GM12875 (cell line): ENCODE results near the gene FOXK1.

Source experiments
- H3K4me3 ChIP-seq: one replicate; pipeline ENCODE4 v1.5.1; 2011; ENCODE audit warnings: low read depth, low read length, control low read depth
- TF ChIP-seq, protein P1 (sequence below): IDR thresholded peaks from 2 replicates; pipeline ENCODE4 v1.5.1; 2011; ENCODE audit warnings: low read depth, mild to moderate bottlenecking, control low read depth, inconsistent platforms, low read length, moderate library complexity, borderline replicate concordance; ENCODE audit not compliant: insufficient read depth

The FOXK1 gene

GRCh38 chr7:4739528-4739992 lies 57.5 kb downstream of the FOXK1 start:
- H3K4me3 ChIP-seq = no peak overlapping the region
- TF ChIP-seq, protein P1, sequence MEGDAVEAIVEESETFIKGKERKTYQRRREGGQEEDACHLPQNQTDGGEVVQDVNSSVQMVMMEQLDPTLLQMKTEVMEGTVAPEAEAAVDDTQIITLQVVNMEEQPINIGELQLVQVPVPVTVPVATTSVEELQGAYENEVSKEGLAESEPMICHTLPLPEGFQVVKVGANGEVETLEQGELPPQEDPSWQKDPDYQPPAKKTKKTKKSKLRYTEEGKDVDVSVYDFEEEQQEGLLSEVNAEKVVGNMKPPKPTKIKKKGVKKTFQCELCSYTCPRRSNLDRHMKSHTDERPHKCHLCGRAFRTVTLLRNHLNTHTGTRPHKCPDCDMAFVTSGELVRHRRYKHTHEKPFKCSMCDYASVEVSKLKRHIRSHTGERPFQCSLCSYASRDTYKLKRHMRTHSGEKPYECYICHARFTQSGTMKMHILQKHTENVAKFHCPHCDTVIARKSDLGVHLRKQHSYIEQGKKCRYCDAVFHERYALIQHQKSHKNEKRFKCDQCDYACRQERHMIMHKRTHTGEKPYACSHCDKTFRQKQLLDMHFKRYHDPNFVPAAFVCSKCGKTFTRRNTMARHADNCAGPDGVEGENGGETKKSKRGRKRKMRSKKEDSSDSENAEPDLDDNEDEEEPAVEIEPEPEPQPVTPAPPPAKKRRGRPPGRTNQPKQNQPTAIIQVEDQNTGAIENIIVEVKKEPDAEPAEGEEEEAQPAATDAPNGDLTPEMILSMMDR = no peak

GRCh38 chr7:4740796-4741195 lies 58.7 kb downstream of the FOXK1 start:
- H3K4me3 ChIP-seq = no peak overlapping the region
- TF ChIP-seq, protein P1 = no peak

GRCh38 chr7:4742051-4742573 lies 60.0 kb downstream of the FOXK1 start:
- TF ChIP-seq, protein P1 = no peak
- no peak overlapping the region for H3K4me3 ChIP-seq

DNA sequence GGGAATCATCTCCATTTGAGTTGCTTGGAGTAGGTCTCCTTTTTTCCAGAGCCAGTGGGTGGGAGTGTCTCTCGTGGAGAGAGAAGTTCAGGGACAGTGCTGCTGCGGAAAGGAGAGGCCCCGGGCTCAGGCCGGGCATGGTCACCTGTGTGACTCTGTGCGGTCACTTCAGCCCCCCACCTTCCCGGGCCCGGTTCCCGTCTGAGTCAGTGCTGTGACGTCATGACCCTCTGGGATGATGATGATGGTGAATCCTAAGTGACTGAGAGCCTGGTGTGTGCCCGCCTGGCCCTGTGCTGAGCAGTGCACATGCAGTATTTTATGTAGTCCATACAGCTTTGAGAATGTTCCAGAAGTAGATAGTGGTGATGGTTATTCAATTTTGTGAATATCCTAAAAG lies 60.8 kb downstream of the FOXK1 start:
- H3K4me3 ChIP-seq = no peak overlapping the region
- TF ChIP-seq, protein P1 = no peak

DNA sequence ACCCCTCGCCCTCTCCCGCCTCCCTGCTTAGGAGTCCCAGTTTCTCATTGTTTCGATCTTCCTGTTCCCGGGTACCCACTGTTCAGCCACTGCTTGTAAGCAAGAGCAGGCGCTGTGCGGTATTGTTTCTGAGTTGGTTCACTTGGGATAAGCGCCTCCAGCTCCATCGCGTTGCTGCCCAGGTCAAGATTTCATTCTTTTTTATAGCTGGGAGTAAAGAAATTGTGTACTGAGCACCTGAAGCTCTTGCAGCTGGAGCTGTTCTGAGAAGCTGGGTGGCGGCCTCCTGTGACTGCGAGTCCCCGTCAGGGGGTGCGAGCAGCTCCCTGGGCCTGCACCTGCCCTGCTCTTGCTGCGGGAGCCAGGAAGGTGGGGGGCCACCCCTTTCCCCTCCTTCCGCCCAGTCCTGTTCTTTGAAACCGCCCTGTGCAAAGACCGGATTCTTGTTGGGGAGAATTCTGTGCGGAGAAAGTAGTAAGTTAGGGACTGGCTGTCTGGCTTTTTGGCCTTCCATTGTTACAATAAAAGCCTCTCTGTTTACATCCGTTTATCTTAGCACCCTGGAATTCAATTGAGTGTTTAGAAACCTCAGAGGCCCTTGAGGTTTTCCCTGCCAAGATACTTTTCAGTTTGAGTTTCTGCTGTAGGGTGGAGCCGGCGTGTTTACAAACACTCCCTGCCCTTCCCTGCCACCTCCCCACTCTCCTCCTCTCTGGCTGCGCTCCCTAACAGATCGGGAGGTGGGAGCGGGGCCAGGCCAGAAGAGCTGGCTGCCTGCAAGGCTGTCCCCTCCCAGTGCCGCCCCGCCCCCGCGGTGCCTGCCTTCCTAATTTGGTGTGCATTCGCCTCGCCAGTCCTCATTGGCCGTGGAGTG lies 62.5 kb downstream of the FOXK1 start:
- H3K4me3 ChIP-seq = peak overlapping the region; percentile 33

GRCh38 chr7:4745265-4745919 lies 63.3 kb downstream of the FOXK1 start:
- TF ChIP-seq, protein P1 = no peak
- H3K4me3 ChIP-seq = peak overlapping the region; percentile 33

More for the DNA sequence above, 62.5 kb downstream of the FOXK1 start:
- TF ChIP-seq, protein P1 = no peak
